ENCODE measurements around the gene CD79B. TPM values are rescaled to one million over a fixed set of nuclear protein-coding genes. Genes with fewer than 3 reads are reported as not detected.

The CD79B gene
- total and polyA plus RNA-seq, 2 of the 13 experiments (the other 11 are each of a cell fraction or from before 2014, with no cell fraction given), result not detected

GRCh38 chr17:63946440-63947363 lies 14.6 kb upstream of the CD79B start:
- POLR2A ChIA-PET, result interaction anchor here (0.7 to 1.6 kb wide), 5 partner anchors 10 to 173 kb away, joined by 4 to 10 read pairs (median 4); partner anchors contain the start of genes CCDC47, DDX42 and GH1
- Histone ChIP-seq H3K79me2 (ENCODE audit: insufficient read depth, low read length) (no peaks in the 10 kb centered on the region), H3K4me3 (replicated peaks in 1 of 3; ENCODE audit: insufficient read depth in 1 of 3, low read depth in 2 of 3, low read length in 3 of 3) (peak overlapping the region in 2 of 3 experiments; percentile 35 to 66; a peak in 3 of 6 replicates), H3K27me3 (ENCODE audit: control insufficient read depth in 1 of 2, insufficient read depth in 2 of 2, low read length in 2 of 2) (peaks cover 19 to 44% of the 10 kb centered on the region in 2 experiments; a peak in 4 of 5 replicates), H3K4me1 (ENCODE audit: insufficient read depth, low read length) (peaks cover 26% of the 10 kb centered on the region), H3K9me3 (ENCODE audit: low read length) (no peaks in the 10 kb centered on the region), H3K9ac (ENCODE audit: insufficient read depth, low read depth, low read length) (no peak overlapping the region; the same call in 1 of the 2 replicates), H4K20me1 (ENCODE audit: insufficient read depth, low read length) (no peaks in the 10 kb centered on the region), H3K27ac (ENCODE audit: extremely low read length, insufficient read depth, low read length) (no peak overlapping the region), H3K4me2 (ENCODE audit: low read depth, low read length) (peak overlapping the region; percentile 92), H3K36me3 (replicated peaks in 1 of 2; ENCODE audit: control insufficient read depth in 1 of 2, insufficient read depth in 2 of 2, low read length in 2 of 2) (no peaks in the 10 kb centered on the region), H2AFZ (ENCODE audit: low read length) (no peak overlapping the region)
- CTCF ChIA-PET (ENCODE audit: low intra/inter-chr PET ratio, low total read pairs), result interaction anchor here (1.1 to 3.4 kb wide), 4 partner anchors 27 to 79 kb away, joined by 4 to 25 read pairs (median 8); partner anchors contain the start of genes CSHL1 and GH1
- peak; percentile 48 for DNase-seq (ENCODE audit: low spot score)
- ATAC-seq, result peak; percentile 83
- intact Hi-C loops (cut with micrococcal nuclease; ENCODE audit: unreplicated experiment) (no loop called here), in situ Hi-C loops (cut with HindIII; ENCODE audit: extremely low pct_ligation_motif_present, low pct_unique_long_range_greater_than_20kb) (loop anchor here (5.0 kb wide), 1 partner anchor 34 kb away; the partner anchor contains the start of gene CSHL1)
- no TSS peak for BruUV-seq (replicated peaks)
- 7% methylated on average over 16 of the region's 20 CpGs for WGBS (ENCODE audit: low lambda C conversion rate)
- FAIRE-seq, result peak; percentile 81
- TF ChIP-seq, protein P1, sequence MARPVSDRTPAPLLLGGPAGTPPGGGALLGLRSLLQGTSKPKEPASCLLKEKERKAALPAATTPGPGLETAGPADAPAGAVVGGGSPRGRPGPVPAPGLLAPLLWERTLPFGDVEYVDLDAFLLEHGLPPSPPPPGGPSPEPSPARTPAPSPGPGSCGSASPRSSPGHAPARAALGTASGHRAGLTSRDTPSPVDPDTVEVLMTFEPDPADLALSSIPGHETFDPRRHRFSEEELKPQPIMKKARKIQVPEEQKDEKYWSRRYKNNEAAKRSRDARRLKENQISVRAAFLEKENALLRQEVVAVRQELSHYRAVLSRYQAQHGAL (CRISPR knock-in tag; IDR thresholded peaks at IDR 0.05; ENCODE audit: not compliant biosample characterization), result no peak
- 0 out of 2 replicates have a peak, but pooled peaks have one; percentile 8 for TF ChIP-seq ZSCAN21 (CRISPR knock-in tag; IDR thresholded peaks at IDR 0.05; ENCODE audit: borderline replicate concordance)
- no peak for TF ChIP-seq ZBTB14 (CRISPR knock-in tag; IDR thresholded peaks at IDR 0.05)
- no peak for TF ChIP-seq CEBPB (IDR thresholded peaks at IDR 0.05; ENCODE audit: borderline replicate concordance, low read depth, low read length)
- TF ChIP-seq PATZ1 (CRISPR knock-in tag; IDR thresholded peaks at IDR 0.05), result peak; percentile 92
- TF ChIP-seq MAFG (CRISPR knock-in tag; IDR thresholded peaks at IDR 0.05), result no peak
- no peak for TF ChIP-seq CEBPG (CRISPR knock-in tag; IDR thresholded peaks at IDR 0.05)
- TF ChIP-seq, protein P2, sequence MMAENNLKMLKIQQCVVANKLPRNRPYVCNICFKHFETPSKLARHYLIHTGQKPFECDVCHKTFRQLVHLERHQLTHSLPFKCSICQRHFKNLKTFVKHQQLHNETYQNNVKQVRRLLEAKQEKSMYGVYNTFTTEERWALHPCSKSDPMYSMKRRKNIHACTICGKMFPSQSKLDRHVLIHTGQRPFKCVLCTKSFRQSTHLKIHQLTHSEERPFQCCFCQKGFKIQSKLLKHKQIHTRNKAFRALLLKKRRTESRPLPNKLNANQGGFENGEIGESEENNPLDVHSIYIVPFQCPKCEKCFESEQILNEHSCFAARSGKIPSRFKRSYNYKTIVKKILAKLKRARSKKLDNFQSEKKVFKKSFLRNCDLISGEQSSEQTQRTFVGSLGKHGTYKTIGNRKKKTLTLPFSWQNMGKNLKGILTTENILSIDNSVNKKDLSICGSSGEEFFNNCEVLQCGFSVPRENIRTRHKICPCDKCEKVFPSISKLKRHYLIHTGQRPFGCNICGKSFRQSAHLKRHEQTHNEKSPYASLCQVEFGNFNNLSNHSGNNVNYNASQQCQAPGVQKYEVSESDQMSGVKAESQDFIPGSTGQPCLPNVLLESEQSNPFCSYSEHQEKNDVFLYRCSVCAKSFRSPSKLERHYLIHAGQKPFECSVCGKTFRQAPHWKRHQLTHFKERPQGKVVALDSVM (CRISPR knock-in tag; IDR thresholded peaks at IDR 0.05), result no peak
- no peak for TF ChIP-seq ZNF577 (CRISPR knock-in tag; IDR thresholded peaks at IDR 0.05; ENCODE audit: borderline replicate concordance, low read depth)
- TF ChIP-seq RBM39 (IDR thresholded peaks at IDR 0.05; ENCODE audit: low read depth, low read length, poor library complexity, severe bottlenecking), result no peak
- TF ChIP-seq TBX3 (IDR thresholded peaks at IDR 0.05; ENCODE audit: borderline replicate concordance), result no peak
- TF ChIP-seq BATF2 (CRISPR knock-in tag; IDR thresholded peaks at IDR 0.05), result no peak
- no peak for TF ChIP-seq ZNF562 (CRISPR knock-in tag; IDR thresholded peaks at IDR 0.05; ENCODE audit: borderline replicate concordance)
- TF ChIP-seq ZNF567 (CRISPR knock-in tag; IDR thresholded peaks at IDR 0.05; ENCODE audit: borderline replicate concordance), result no peak
